GM12892 (cell line): ENCODE measurements around the gene TBC1D2B.

Experiments
- POLR2A ChIP-seq: IDR thresholded peaks from 2 replicates; pipeline ENCODE4 v1.6.1; 2011; ENCODE audit warnings: low read depth, low read length, control low read depth
- POLR2AphosphoS5 ChIP-seq: IDR thresholded peaks from 2 replicates; pipeline ENCODE4 v1.6.1; 2011; ENCODE audit warnings: low read depth, low read length, control low read depth
- TAF1 ChIP-seq: IDR thresholded peaks from 2 replicates; pipeline ENCODE4 v1.6.1; 2011; ENCODE audit warnings: low read depth, mild to moderate bottlenecking, control low read depth, low read length, borderline replicate concordance

- no peak for TF ChIP-seq POLR2A
- no peak for TF ChIP-seq POLR2AphosphoS5
- TF ChIP-seq TAF1 = no peak
These were observed 15.5 kb downstream of the TBC1D2B start for GRCh38 chr15:78061963-78062427.
